ENCODE results near the gene COPS2.
"Not testable (repeated sequence)": the region's sequence is repeated elsewhere in the genome, so short reads cannot be mapped to it uniquely, and the experiment has no call there.

Gene COPS2

GRCh38 chr15:49094923-49095322, 60.5 kb downstream of the COPS2 start:
- no peak for ATAC-seq
- Mint-ChIP-seq H3K27me3 (no peaks in the 10 kb centered on the region), H3K27ac (no peak overlapping the region), H3K36me3 (peaks cover 7% of the 10 kb centered on the region), H3K9me3 (no peaks in the 10 kb centered on the region), H3K4me1 (no peaks in the 10 kb centered on the region), H3K4me3 (no peak overlapping the region)

GRCh38 chr15:49093252-49094105, 61.9 kb downstream of the COPS2 start:
- no peak overlapping the region for H3K27ac Mint-ChIP-seq
- peaks cover 7% of the 10 kb centered on the region for H3K36me3 Mint-ChIP-seq
- no peak overlapping the region for H3K4me3 Mint-ChIP-seq
- no peak for ATAC-seq
- no peaks in the 10 kb centered on the region for H3K27me3 Mint-ChIP-seq
- H3K9me3 Mint-ChIP-seq = no peaks in the 10 kb centered on the region
- H3K4me1 Mint-ChIP-seq = no peaks in the 10 kb centered on the region

GRCh38 chr15:49088996-49089395, 66.4 kb downstream of the COPS2 start:
- Mint-ChIP-seq H3K9me3 (no peaks in the 10 kb centered on the region), H3K4me1 (no peaks in the 10 kb centered on the region), H3K4me3 (no peak overlapping the region), H3K27me3 (no peaks in the 10 kb centered on the region), H3K27ac (no peak overlapping the region), H3K36me3 (no peaks in the 10 kb centered on the region)
- no peak for ATAC-seq

- no peak for ATAC-seq
- peaks cover under 1% of the 10 kb centered on the region for H3K27me3 Mint-ChIP-seq
- no peaks in the 10 kb centered on the region for H3K4me1 Mint-ChIP-seq
- no peak overlapping the region for H3K4me3 Mint-ChIP-seq
- H3K9me3 Mint-ChIP-seq = no peaks in the 10 kb centered on the region
- no peaks in the 10 kb centered on the region for H3K36me3 Mint-ChIP-seq
- no peak overlapping the region for H3K27ac Mint-ChIP-seq
Measured at GRCh38 chr15:49085696-49086459, 69.5 kb downstream of the COPS2 start.

- no peaks in the 10 kb centered on the region for H3K9me3 Mint-ChIP-seq
- no peak for ATAC-seq
- H3K4me3 Mint-ChIP-seq = no peak overlapping the region
- no peaks in the 10 kb centered on the region for H3K4me1 Mint-ChIP-seq
- H3K36me3 Mint-ChIP-seq = peaks cover 6% of the 10 kb centered on the region
- peaks cover 14% of the 10 kb centered on the region for H3K27me3 Mint-ChIP-seq
- H3K27ac Mint-ChIP-seq = no peak overlapping the region
Measured at GRCh38 chr15:49084285-49084570, 71.2 kb downstream of the COPS2 start.

- no peak for ATAC-seq
- H3K27me3 Mint-ChIP-seq = peaks cover 14% of the 10 kb centered on the region
- H3K4me3 Mint-ChIP-seq = no peak overlapping the region
- H3K36me3 Mint-ChIP-seq = peaks cover 6% of the 10 kb centered on the region
- no peaks in the 10 kb centered on the region for H3K4me1 Mint-ChIP-seq
- no peak overlapping the region for H3K27ac Mint-ChIP-seq
- no peaks in the 10 kb centered on the region for H3K9me3 Mint-ChIP-seq
Measured at GRCh38 chr15:49083401-49084284, 71.8 kb downstream of the COPS2 start.

- H3K27ac Mint-ChIP-seq = no peak overlapping the region
- H3K4me3 Mint-ChIP-seq = no peak overlapping the region
- H3K9me3 Mint-ChIP-seq = no peaks in the 10 kb centered on the region
- peaks cover 14% of the 10 kb centered on the region for H3K27me3 Mint-ChIP-seq
- peaks cover 6% of the 10 kb centered on the region for H3K36me3 Mint-ChIP-seq
- ATAC-seq = no peak
- H3K4me1 Mint-ChIP-seq = no peaks in the 10 kb centered on the region
Measured at GRCh38 chr15:49082960-49083359, 72.4 kb downstream of the COPS2 start.

- ATAC-seq = no peak
- peaks cover 14% of the 10 kb centered on the region for H3K27me3 Mint-ChIP-seq
- H3K36me3 Mint-ChIP-seq = peaks cover 6% of the 10 kb centered on the region
- no peak overlapping the region for H3K27ac Mint-ChIP-seq
- no peaks in the 10 kb centered on the region for H3K4me1 Mint-ChIP-seq
- no peak overlapping the region for H3K4me3 Mint-ChIP-seq
- H3K9me3 Mint-ChIP-seq = no peaks in the 10 kb centered on the region
Measured at GRCh38 chr15:49079340-49080039, 75.9 kb downstream of the COPS2 start.

GRCh38 chr15:49075881-49076280, 79.5 kb downstream of the COPS2 start:
- Mint-ChIP-seq H3K4me1 (no peaks in the 10 kb centered on the region), H3K4me3 (no peak overlapping the region), H3K27me3 (peaks cover 29% of the 10 kb centered on the region)

GRCh38 chr15:49074589-49075287, 80.7 kb downstream of the COPS2 start:
- not testable (repeated sequence) for H3K4me1 Mint-ChIP-seq, ATAC-seq, H3K27ac Mint-ChIP-seq, H3K4me3 Mint-ChIP-seq, H3K9me3 Mint-ChIP-seq, H3K36me3 Mint-ChIP-seq
- peaks cover 29% of the 10 kb centered on the region for H3K27me3 Mint-ChIP-seq

More at GRCh38 chr15:49075881-49076280, 79.5 kb downstream of the COPS2 start:
- no peaks in the 10 kb centered on the region for H3K9me3 Mint-ChIP-seq
- peaks cover 6% of the 10 kb centered on the region for H3K36me3 Mint-ChIP-seq
- ATAC-seq = no peak
- H3K27ac Mint-ChIP-seq = no peak overlapping the region

All from stimulated activated memory B cell treated with anti-CD40 and anti-IgM and Interleukin-4, amounts not matched to agents 10 μg/mL and 1 μg/mL and 100 μg/mL, for 72 hours (primary cell).